GM12878 (cell line): ENCODE measurements around the gene TVP23C. TPM values are rescaled to one million over a fixed set of nuclear protein-coding genes. Genes with fewer than 3 reads are reported as not detected.

ENCODE experiments used
- ATAC-seq: fragments of 200-7000 bp; cut with Tn5 transposase; 3 replicates; pipeline ENCODE4 v1.9.1; 2020; ENCODE audit warnings: mild to moderate bottlenecking, moderate library complexity
- BruUV-seq: library from RNA; stranded (reverse); fragments of 400-500 nt; replicated peaks from 2 replicates; lab custom pipeline; 2021; lab: Mats Ljungman, UMichigan
- CTCF ChIA-PET: fragments of 300-600 bp; sonication (Branson Sonifier 250); formaldehyde crosslinking; extraction: SDS; loops from one replicate; lab custom pipeline; 2021; ENCODE audit warnings: inconsistent platforms; lab: Yijun Ruan, JAX
- POLR2A ChIA-PET: fragments of 350-600 bp; formaldehyde crosslinking; extraction: SDS; loops from one replicate; lab custom pipeline; 2021; ENCODE audit warnings: inconsistent platforms; lab: Charles Lee
- RAD21 ChIA-PET: fragments of 300-600 bp; sonication (Branson Sonifier 250); formaldehyde crosslinking; loops from one replicate; lab custom pipeline; 2023; ENCODE audit warnings: antibody characterized with exemption; ENCODE audit not compliant: unreplicated experiment; lab: Charles Lee
- SMC1A ChIA-PET: fragments of 300-600 bp; sonication (Branson Sonifier 250); formaldehyde crosslinking; loops from one replicate; lab custom pipeline; 2023; ENCODE audit not compliant: unreplicated experiment, uncharacterized antibody; lab: Charles Lee
- DNase-seq: peaks from one replicate; pipeline ENCODE4 v3.0.0-alpha.2; 2011; ENCODE audit warnings: low read depth, low spot score
- FAIRE-seq: peaks from 3 replicates; lab custom pipeline; 2011; peaks lifted over from hg19 to GRCh38; lab: Jason Lieb, UNC
- H2AFZ ChIP-seq: 2 replicates; pipeline ENCODE4 v1.6.0; 2011; ENCODE audit warnings: low read depth, low read length, control low read depth; ENCODE audit not compliant: control insufficient read depth
- H3K27ac ChIP-seq: 2 replicates; pipeline ENCODE4 v1.5.1; 2011; ENCODE audit warnings: control low read depth; ENCODE audit not compliant: control insufficient read depth, insufficient read depth
- H3K27me3 ChIP-seq, 2 experiments: replicated peaks in 1 of 2; 2 replicates each; pipeline versions ENCODE4 v1.6.0 to v1.6.1; 2011; ENCODE audit warnings: low read length in 1 of 2; ENCODE audit not compliant: control insufficient read depth in 2 of 2, insufficient read depth in 2 of 2
- H3K36me3 ChIP-seq, 2 experiments: 2 replicates each; pipeline ENCODE4 v1.5.1; 2011; ENCODE audit warnings: low read length in 1 of 2; ENCODE audit not compliant: control insufficient read depth in 2 of 2, insufficient read depth in 2 of 2
- H3K4me1 ChIP-seq: 2 replicates; pipeline ENCODE4 v1.6.1; 2011; ENCODE audit warnings: mild to moderate bottlenecking, low read length, moderate library complexity, mixed read lengths; ENCODE audit not compliant: control insufficient read depth, insufficient read depth
- H3K4me2 ChIP-seq: 2 replicates; pipeline ENCODE4 v1.6.0; 2011; ENCODE audit warnings: control low read depth; ENCODE audit not compliant: control insufficient read depth, insufficient read depth
- H3K4me3 ChIP-seq: fragments of 200-600 bp; sonication (generic); 2 replicates; pipeline ENCODE4 v1.5.1; 2016
- H3K79me2 ChIP-seq: 2 replicates; pipeline ENCODE4 v1.6.0; 2011; ENCODE audit warnings: low read length; ENCODE audit not compliant: control insufficient read depth, insufficient read depth
- H3K9ac ChIP-seq: 2 replicates; pipeline ENCODE4 v1.8.0; 2011; ENCODE audit warnings: low read length, control low read depth, mixed read lengths; ENCODE audit not compliant: control insufficient read depth, insufficient read depth
- H3K9me3 ChIP-seq: replicated peaks from 3 replicates; pipeline ENCODE4 v1.5.1; 2011; ENCODE audit warnings: mild to moderate bottlenecking, low read length; ENCODE audit not compliant: control insufficient read depth, insufficient read depth
- H4K20me1 ChIP-seq: 2 replicates; pipeline ENCODE4 v1.6.0; 2011; ENCODE audit not compliant: control insufficient read depth, insufficient read depth
- CBX5 ChIP-seq: sonication (generic); IDR thresholded peaks from 2 replicates; pipeline ENCODE4 v1.6.1; 2016; ENCODE audit warnings: low read depth, moderate library complexity, mild to moderate bottlenecking, inconsistent platforms
- NBN ChIP-seq: fragments of 450-650 bp; IDR thresholded peaks from 2 replicates; pipeline ENCODE4 v1.6.1; 2016
- NR2C1 ChIP-seq: fragments of 450-650 bp; IDR thresholded peaks from 2 replicates; pipeline ENCODE4 v1.6.1; 2017; ENCODE audit warnings: antibody characterized with exemption, mild to moderate bottlenecking, moderate library complexity
- POLR2A ChIP-seq: IDR thresholded peaks from 2 replicates; pipeline ENCODE4 v1.6.1; 2011; ENCODE audit warnings: low read depth, mild to moderate bottlenecking, low read length
- RELA ChIP-seq: fragments of 450-650 bp; IDR thresholded peaks from 2 replicates; pipeline ENCODE4 v1.8.0; 2014; ENCODE audit warnings: borderline replicate concordance; ENCODE audit not compliant: partially characterized antibody
- SIN3A ChIP-seq: IDR thresholded peaks from 2 replicates; pipeline ENCODE4 v1.6.1; 2012; ENCODE audit warnings: low read depth, low read length, improper control_type of control experiment
- SP1 ChIP-seq: IDR thresholded peaks from one replicate; pipeline ENCODE4 v1.6.1; 2011; ENCODE audit warnings: low read depth, low read length
- STAT3 ChIP-seq: IDR thresholded peaks from 2 replicates; pipeline ENCODE4 v1.6.1; 2011; ENCODE audit warnings: low read depth, low read length, improper control_type of control experiment
- TAF1 ChIP-seq: IDR thresholded peaks from 2 replicates; pipeline ENCODE4 v1.6.1; 2011; ENCODE audit warnings: mild to moderate bottlenecking, low read depth, low read length, borderline replicate concordance
- WGBS: methylation state at CpG from one replicate; pipeline ENCODE4 v1.1.6; 2016; ENCODE audit warnings: low lambda C conversion rate; ENCODE audit not compliant: insufficient replicate concordance, insufficient coverage; ENCODE audit errors: missing lambda C conversion rate; 5-methylcytosine and 5-hydroxymethylcytosine counted together
- in situ Hi-C: fragments of 300-500 bp; cut with MboI; formaldehyde crosslinking; loops from 9 replicates; pipeline ENCODE4 v1.14.3; 2018; ENCODE audit warnings: mixed read lengths
- intact Hi-C: fragments of 100-400 bp; cut with micrococcal nuclease; formaldehyde crosslinking; loops from one replicate; pipeline ENCODE4 v1.14.2; 2022; ENCODE audit not compliant: unreplicated experiment
- polyA plus RNA-seq, 11 experiments: library from polyadenylated mRNA; depleted of rRNA in 4 of 11; unstranded in 6 of 11; stranded (reverse) in 5 of 11; fragments of >200 nt; fragmentation: Nextera tagmentation in 4 of 11; fragmentation: Illumina TruSeq in 1 of 11; extraction: Ambion mirVana in 4 of 11; extraction: Trizol in 1 of 11; gene quantifications; 1 replicate in 1 of 11; 2 replicates in 10 of 11; pipeline versions ENCODE4 v1.2.1 to v1.2.3, GENCODE V29; 2011 to 2016; ENCODE audit warnings: inconsistent platforms in 2 of 11, missing spikeins in 2 of 11, low read depth in 1 of 11
- total RNA-seq, 4 experiments: library from RNA; depleted of rRNA in 3 of 4; stranded (reverse); fragments of >200 nt in 3 of 4; fragmentation: Illumina TruSeq in 1 of 4; extraction: Trizol in 1 of 4; gene quantifications; 2 replicates each; pipeline versions ENCODE4 v1.2.1 to v1.2.3, GENCODE V29; 2013 to 2021
- TF ChIP-seq, protein P1 (sequence below): IDR thresholded peaks from 2 replicates; pipeline ENCODE4 v1.6.1; 2011; ENCODE audit warnings: mild to moderate bottlenecking, low read depth, low read length, moderate library complexity; ENCODE audit not compliant: insufficient replicate concordance
- TF ChIP-seq, protein P2 (sequence below): IDR thresholded peaks from 2 replicates; pipeline ENCODE4 v1.6.1; 2012; ENCODE audit warnings: low read depth, low read length, improper control_type of control experiment

The TVP23C gene
- total and polyA plus RNA-seq, 10 of the 15 experiments (the other 5 are each of a cell fraction or from before 2014, with no cell fraction given): 0.42 to 5.0 (median 2.7) TPM

DNA sequence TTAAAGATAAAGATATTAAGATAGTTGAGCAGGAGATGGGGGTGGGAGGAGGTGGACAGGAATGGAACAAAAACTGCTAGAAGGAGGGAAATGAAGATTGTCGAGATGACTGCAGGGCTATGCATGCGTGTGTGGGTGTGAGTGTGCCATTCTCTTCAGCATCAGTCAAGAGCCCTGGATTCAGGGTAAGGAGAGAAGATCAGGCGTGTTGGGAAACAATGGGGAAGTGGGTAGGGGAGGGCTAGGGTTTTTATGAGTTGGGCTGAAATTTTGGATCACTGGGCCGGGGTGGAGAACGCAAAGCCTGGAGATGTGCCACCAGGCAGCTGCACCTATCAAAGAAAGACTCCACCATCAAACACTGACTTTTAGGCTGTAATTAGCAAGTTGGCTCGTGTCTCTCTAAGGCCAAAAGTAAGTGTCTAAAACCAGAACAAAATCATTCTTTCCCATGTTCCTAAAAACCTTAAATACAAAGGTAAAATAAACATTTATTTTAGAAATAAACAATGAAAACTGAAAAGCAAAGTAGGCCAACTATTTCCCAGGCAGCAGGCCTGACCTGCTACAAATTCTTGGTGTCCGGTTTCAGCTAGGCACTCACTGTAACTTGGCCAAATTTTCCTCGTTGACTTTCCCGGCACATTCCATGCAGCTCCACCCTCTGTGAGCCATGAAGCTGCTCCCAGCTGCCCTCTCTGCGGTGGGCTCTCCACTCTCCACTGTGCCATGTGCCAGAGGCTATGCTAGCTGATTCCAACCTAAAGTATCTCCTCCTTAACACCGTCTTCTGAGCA is 100.1 kb downstream of the TVP23C start:
- ATAC-seq (no peak), DNase-seq (no peak), FAIRE-seq (no peak)
- ChIA-PET POLR2A (no interaction called here), RAD21 (no interaction called here), SMC1A (no interaction called here), CTCF (no interaction called here)
- Histone ChIP-seq H3K4me2 (no peak overlapping the region), H3K9ac (no peak overlapping the region), H4K20me1 (no peaks in the 10 kb centered on the region), H3K4me3 (no peak overlapping the region), H3K27ac (no peak overlapping the region), H3K9me3 (no peaks in the 10 kb centered on the region), H2AFZ (no peak overlapping the region), H3K27me3 (no peaks in the 10 kb centered on the region), H3K4me1 (no peaks in the 10 kb centered on the region), H3K79me2 (no peaks in the 10 kb centered on the region), H3K36me3 (no peaks in the 10 kb centered on the region)
- in situ Hi-C loops (no loop called here), intact Hi-C loops (no loop called here)
- WGBS: 50% methylated on average over 11 of the region's 11 CpGs
- TF ChIP-seq, protein P1, sequence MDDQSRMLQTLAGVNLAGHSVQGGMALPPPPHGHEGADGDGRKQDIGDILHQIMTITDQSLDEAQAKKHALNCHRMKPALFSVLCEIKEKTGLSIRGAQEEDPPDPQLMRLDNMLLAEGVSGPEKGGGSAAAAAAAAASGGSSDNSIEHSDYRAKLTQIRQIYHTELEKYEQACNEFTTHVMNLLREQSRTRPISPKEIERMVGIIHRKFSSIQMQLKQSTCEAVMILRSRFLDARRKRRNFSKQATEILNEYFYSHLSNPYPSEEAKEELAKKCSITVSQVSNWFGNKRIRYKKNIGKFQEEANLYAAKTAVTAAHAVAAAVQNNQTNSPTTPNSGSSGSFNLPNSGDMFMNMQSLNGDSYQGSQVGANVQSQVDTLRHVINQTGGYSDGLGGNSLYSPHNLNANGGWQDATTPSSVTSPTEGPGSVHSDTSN: no peak
- TF ChIP-seq STAT3: no peak
- TF ChIP-seq, protein P2, sequence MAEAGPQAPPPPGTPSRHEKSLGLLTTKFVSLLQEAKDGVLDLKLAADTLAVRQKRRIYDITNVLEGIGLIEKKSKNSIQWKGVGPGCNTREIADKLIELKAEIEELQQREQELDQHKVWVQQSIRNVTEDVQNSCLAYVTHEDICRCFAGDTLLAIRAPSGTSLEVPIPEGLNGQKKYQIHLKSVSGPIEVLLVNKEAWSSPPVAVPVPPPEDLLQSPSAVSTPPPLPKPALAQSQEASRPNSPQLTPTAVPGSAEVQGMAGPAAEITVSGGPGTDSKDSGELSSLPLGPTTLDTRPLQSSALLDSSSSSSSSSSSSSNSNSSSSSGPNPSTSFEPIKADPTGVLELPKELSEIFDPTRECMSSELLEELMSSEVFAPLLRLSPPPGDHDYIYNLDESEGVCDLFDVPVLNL: no peak
- no TSS peak for BruUV-seq

DNA sequence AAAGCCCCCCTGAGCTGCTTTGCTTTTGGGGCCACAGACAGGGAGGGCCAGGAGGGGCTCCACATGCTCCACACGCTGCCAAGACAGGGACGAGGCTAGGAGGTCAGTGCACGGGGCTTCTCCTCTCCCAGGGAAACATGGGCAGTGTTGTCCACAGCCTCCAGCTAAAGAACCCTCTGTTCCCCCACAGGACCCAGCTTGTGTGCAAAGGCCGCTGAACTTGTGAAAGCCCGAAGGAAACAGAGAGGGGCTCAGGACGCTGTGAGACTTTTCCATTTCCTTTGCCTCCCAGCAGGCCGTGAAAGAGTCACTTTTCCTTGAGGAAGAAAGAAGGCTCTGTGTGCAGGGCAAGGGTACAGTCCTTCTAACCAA is 105.6 kb downstream of the TVP23C start:
- Histone ChIP-seq H4K20me1 (no peaks in the 10 kb centered on the region), H3K4me2 (no peak overlapping the region), H3K36me3 (no peaks in the 10 kb centered on the region), H3K79me2 (no peaks in the 10 kb centered on the region), H3K27me3 (no peaks in the 10 kb centered on the region), H2AFZ (no peak overlapping the region), H3K9ac (no peak overlapping the region), H3K9me3 (no peaks in the 10 kb centered on the region), H3K27ac (no peak overlapping the region), H3K4me3 (no peak overlapping the region), H3K4me1 (no peaks in the 10 kb centered on the region)
- ChIA-PET POLR2A (no interaction called here), CTCF (no interaction called here), RAD21 (no interaction called here), SMC1A (no interaction called here)
- in situ Hi-C loops (no loop called here), intact Hi-C loops (no loop called here)
- 36% methylated on average over 7 of the region's 7 CpGs for WGBS
- ATAC-seq (no peak), DNase-seq (no peak), FAIRE-seq (no peak)
- no peak for TF ChIP-seq NBN
- TF ChIP-seq POLR2A: no peak
- no peak for TF ChIP-seq RELA
- no peak for TF ChIP-seq NR2C1
- no peak for TF ChIP-seq SIN3A
- TF ChIP-seq SP1: no peak
- no peak for TF ChIP-seq TAF1
- no peak for TF ChIP-seq CBX5
- no TSS peak for BruUV-seq
